ENCODE results near the gene KCNJ12.

The KCNJ12 gene

DNA sequence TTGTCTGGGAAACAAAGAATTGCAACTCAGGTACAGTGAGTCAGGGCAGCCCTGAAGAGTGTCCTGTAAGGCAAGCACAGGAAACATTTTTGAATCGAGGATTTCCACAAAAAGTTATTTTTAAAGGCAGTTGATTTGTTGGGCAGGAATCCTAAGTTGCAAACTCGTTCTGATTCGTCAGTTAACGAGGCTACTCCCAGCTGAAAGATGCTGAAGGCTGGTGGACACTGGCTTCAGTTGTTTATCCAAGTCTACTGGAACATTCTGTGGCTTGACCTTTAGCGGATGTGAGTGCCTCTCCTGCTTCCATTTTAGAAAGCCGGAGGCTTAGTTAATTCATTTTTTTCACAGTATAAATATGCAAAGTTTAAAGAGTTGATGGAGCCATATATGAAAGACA, 84.2 kb downstream of the KCNJ12 start:
- H3K27ac ChIP-seq (ENCODE audit: low read depth, low read length), result no peak overlapping the region
- no peaks in the 10 kb centered on the region for H3K9me3 ChIP-seq (ENCODE audit: control insufficient read depth in 1 of 2, low read length in 2 of 2)
- no peak overlapping the region for H3K9ac ChIP-seq (ENCODE audit: low read depth in 1 of 2, low read length in 2 of 2)
- H3K4me1 ChIP-seq (ENCODE audit: control insufficient read depth in 1 of 2, insufficient read depth in 2 of 2, low read length in 2 of 2), result no peaks in the 10 kb centered on the region
- H3K27me3 ChIP-seq (ENCODE audit: control insufficient read depth in 1 of 2, insufficient read depth in 2 of 2, low read length in 2 of 2), result no peaks in the 10 kb centered on the region
- H3K36me3 ChIP-seq (ENCODE audit: control insufficient read depth in 1 of 2, insufficient read depth in 2 of 2, low read length in 2 of 2), result no peaks in the 10 kb centered on the region
- no peak overlapping the region for H3K4me3 ChIP-seq (ENCODE audit: low read depth in 1 of 2, low read length in 2 of 2)

DNA sequence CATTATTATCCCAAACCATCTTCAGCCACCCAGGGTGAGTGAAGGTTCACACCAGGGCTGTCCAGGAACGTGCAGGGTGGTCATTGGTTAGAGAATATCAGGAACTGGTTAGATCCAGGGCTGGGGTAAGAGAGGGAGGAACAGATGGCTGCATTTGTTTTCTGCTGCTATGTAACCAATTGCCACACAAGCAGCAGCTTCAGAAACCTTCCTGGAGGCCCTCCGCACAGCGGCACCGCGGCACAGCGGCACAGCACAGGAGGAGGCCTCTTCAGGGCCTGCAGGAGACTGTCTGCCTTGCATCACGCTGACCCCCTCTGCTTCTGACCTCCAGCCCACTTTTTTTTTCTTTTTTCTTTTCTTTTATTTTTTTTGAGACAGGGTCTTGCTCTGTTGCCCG, 86.1 kb downstream of the KCNJ12 start:
- Histone ChIP-seq H3K27ac (ENCODE audit: low read depth, low read length) (no peak overlapping the region), H3K9ac (ENCODE audit: low read depth in 1 of 2, low read length in 2 of 2) (no peak overlapping the region), H3K4me1 (ENCODE audit: control insufficient read depth in 1 of 2, insufficient read depth in 2 of 2, low read length in 2 of 2) (no peaks in the 10 kb centered on the region), H3K27me3 (ENCODE audit: control insufficient read depth in 1 of 2, insufficient read depth in 2 of 2, low read length in 2 of 2) (no peaks in the 10 kb centered on the region), H3K4me3 (ENCODE audit: low read depth in 1 of 2, low read length in 2 of 2) (no peak overlapping the region), H3K36me3 (ENCODE audit: control insufficient read depth in 1 of 2, insufficient read depth in 2 of 2, low read length in 2 of 2) (no peaks in the 10 kb centered on the region), H3K9me3 (ENCODE audit: control insufficient read depth in 1 of 2, low read length in 2 of 2) (no peaks in the 10 kb centered on the region)

DNA sequence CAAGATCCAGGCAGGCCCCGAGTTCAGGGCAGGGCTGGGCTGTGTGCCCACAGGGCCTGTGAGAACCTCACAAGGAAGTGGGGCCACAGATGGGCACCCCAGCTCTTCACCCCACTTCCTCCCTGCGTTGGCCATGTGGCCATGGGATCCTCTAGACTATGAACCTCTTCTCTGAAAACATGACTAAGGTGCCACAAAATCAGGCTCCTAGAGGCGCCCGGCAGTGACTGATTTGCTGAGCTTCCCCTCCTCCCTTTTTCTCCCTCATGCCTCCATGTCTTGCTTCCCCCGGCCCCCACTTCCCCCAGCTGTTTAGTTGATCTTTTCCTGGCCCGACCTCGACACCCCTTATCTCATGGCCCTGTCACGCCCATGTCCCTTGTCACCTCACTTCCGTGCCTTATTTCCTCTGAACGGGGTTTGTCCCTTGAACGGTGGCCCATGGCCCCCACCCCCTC, 87.1 kb downstream of the KCNJ12 start:
- no peak overlapping the region for H3K4me3 ChIP-seq (ENCODE audit: low read depth in 1 of 2, low read length in 2 of 2)
- no peak overlapping the region for H3K27ac ChIP-seq (ENCODE audit: low read depth, low read length)
- H3K4me1 ChIP-seq (ENCODE audit: control insufficient read depth in 1 of 2, insufficient read depth in 2 of 2, low read length in 2 of 2), result no peaks in the 10 kb centered on the region
- H3K36me3 ChIP-seq (ENCODE audit: control insufficient read depth in 1 of 2, insufficient read depth in 2 of 2, low read length in 2 of 2), result no peaks in the 10 kb centered on the region
- H3K9me3 ChIP-seq (ENCODE audit: control insufficient read depth in 1 of 2, low read length in 2 of 2), result no peaks in the 10 kb centered on the region
- no peaks in the 10 kb centered on the region for H3K27me3 ChIP-seq (ENCODE audit: control insufficient read depth in 1 of 2, insufficient read depth in 2 of 2, low read length in 2 of 2)
- no peak overlapping the region for H3K9ac ChIP-seq (ENCODE audit: low read depth in 1 of 2, low read length in 2 of 2)

DNA sequence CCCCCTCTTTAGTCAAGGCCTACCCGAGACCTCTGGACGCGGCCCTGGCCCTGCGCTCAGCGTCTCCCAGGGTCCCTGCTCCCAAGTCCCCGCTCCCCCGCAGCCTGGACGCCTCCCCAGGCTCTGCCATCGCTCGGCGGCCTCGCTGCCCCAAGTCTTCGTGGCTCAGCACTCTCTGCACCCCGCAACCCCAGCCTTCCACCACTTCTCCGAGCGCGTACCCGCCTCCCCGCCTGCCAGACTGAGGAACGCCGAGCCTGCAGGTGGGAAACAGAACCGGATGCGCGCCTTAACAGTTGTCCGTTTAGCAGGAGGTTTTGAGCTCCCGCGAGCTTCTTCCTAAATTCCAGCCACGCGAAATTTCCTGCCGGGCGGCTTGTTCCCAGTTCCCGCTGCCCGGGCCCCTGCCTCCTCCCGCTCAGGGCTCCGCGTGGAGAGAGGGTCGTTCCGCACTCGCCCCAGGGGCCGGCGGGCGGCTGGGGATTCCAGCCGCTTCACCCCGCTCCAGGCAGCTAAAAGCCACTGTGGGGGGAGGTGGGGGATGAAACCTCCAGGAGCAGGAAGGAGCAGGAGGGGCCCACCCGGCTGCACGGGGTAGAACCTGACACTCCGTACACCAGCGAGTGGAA, 87.7 kb downstream of the KCNJ12 start:
- Histone ChIP-seq H3K27ac (ENCODE audit: low read depth, low read length) (no peak overlapping the region), H3K27me3 (ENCODE audit: control insufficient read depth in 1 of 2, insufficient read depth in 2 of 2, low read length in 2 of 2) (no peaks in the 10 kb centered on the region), H3K36me3 (ENCODE audit: control insufficient read depth in 1 of 2, insufficient read depth in 2 of 2, low read length in 2 of 2) (no peaks in the 10 kb centered on the region), H3K4me3 (ENCODE audit: low read depth in 1 of 2, low read length in 2 of 2) (no peak overlapping the region), H3K9me3 (ENCODE audit: control insufficient read depth in 1 of 2, low read length in 2 of 2) (no peaks in the 10 kb centered on the region), H3K9ac (ENCODE audit: low read depth in 1 of 2, low read length in 2 of 2) (no peak overlapping the region), H3K4me1 (ENCODE audit: control insufficient read depth in 1 of 2, insufficient read depth in 2 of 2, low read length in 2 of 2) (no peaks in the 10 kb centered on the region)

DNA sequence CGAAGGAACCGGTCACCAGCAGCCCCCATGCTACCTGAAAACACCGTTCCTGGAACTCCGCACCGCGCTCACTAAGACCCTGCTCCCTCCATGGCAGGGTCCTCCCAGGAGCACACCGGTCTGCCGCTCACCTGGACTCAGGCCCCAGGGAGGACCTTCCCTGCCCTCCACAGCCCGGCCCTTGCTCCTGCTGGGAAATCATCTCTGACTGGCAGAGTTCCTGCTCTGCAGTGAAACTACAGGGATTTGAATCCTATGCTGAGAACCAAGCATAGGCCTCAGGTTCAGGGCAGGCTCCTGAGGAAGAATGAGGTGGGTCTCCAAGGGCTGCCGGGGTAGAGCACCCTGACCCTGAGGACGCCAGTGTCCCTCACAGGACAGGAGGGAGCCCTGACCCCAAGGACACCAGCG, 88.5 kb downstream of the KCNJ12 start:
- Histone ChIP-seq H3K9ac (ENCODE audit: low read depth in 1 of 2, low read length in 2 of 2) (no peak overlapping the region), H3K27me3 (ENCODE audit: control insufficient read depth in 1 of 2, insufficient read depth in 2 of 2, low read length in 2 of 2) (no peaks in the 10 kb centered on the region), H3K36me3 (ENCODE audit: control insufficient read depth in 1 of 2, insufficient read depth in 2 of 2, low read length in 2 of 2) (no peaks in the 10 kb centered on the region), H3K9me3 (ENCODE audit: control insufficient read depth in 1 of 2, low read length in 2 of 2) (no peaks in the 10 kb centered on the region), H3K4me1 (ENCODE audit: control insufficient read depth in 1 of 2, insufficient read depth in 2 of 2, low read length in 2 of 2) (no peaks in the 10 kb centered on the region), H3K4me3 (ENCODE audit: low read depth in 1 of 2, low read length in 2 of 2) (no peak overlapping the region), H3K27ac (ENCODE audit: low read depth, low read length) (no peak overlapping the region)

DNA sequence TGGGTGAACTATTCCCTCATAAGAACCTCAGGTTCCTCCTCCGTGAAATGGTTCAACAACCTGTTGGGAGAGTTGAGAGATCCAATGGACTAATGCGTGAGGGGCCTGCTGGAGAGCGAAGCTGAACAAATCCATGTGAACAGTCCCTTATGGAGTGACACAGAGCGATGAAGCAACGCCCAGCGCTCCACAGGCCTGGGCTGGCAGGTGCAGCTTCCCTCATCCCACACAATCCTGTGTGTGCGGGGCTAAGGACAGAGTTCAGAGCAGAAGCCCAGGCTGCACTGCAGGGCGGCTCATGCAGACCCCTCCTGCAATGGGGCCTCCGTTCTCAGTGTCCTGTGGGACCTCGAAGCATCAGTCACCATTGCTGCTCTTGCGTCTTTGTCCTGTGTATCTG, 90.4 kb downstream of the KCNJ12 start:
- Histone ChIP-seq H3K9me3 (ENCODE audit: control insufficient read depth in 1 of 2, low read length in 2 of 2) (no peaks in the 10 kb centered on the region), H3K36me3 (ENCODE audit: control insufficient read depth in 1 of 2, insufficient read depth in 2 of 2, low read length in 2 of 2) (no peaks in the 10 kb centered on the region), H3K27me3 (ENCODE audit: control insufficient read depth in 1 of 2, insufficient read depth in 2 of 2, low read length in 2 of 2) (no peaks in the 10 kb centered on the region), H3K27ac (ENCODE audit: low read depth, low read length) (no peak overlapping the region), H3K9ac (ENCODE audit: low read depth in 1 of 2, low read length in 2 of 2) (no peak overlapping the region), H3K4me3 (ENCODE audit: low read depth in 1 of 2, low read length in 2 of 2) (no peak overlapping the region), H3K4me1 (ENCODE audit: control insufficient read depth in 1 of 2, insufficient read depth in 2 of 2, low read length in 2 of 2) (no peaks in the 10 kb centered on the region)

DNA sequence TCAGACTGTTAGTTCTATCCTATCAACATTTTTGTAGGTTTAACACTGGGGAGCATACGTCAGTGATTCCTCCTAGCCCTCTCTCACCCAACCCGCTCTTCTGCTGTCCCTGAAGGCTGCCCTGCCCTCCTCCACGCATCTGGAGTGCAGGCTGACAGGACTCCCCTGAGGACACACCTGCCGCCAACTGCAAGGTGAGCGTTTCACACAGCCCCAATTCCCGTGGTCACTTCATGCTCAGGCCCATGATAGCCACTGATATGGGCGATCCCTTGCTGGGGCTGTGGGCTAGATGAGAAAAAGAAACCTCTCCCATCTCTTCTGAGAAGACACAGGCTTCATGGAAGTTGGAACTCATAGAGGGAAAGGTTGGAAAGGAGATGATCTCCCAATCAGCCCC, 91.0 kb downstream of the KCNJ12 start:
- Histone ChIP-seq H3K27ac (ENCODE audit: low read depth, low read length) (no peak overlapping the region), H3K9me3 (ENCODE audit: control insufficient read depth in 1 of 2, low read length in 2 of 2) (no peaks in the 10 kb centered on the region), H3K9ac (ENCODE audit: low read depth in 1 of 2, low read length in 2 of 2) (no peak overlapping the region), H3K36me3 (ENCODE audit: control insufficient read depth in 1 of 2, insufficient read depth in 2 of 2, low read length in 2 of 2) (no peaks in the 10 kb centered on the region), H3K27me3 (ENCODE audit: control insufficient read depth in 1 of 2, insufficient read depth in 2 of 2, low read length in 2 of 2) (no peaks in the 10 kb centered on the region), H3K4me3 (ENCODE audit: low read depth in 1 of 2, low read length in 2 of 2) (no peak overlapping the region), H3K4me1 (ENCODE audit: control insufficient read depth in 1 of 2, insufficient read depth in 2 of 2, low read length in 2 of 2) (no peaks in the 10 kb centered on the region)

DNA sequence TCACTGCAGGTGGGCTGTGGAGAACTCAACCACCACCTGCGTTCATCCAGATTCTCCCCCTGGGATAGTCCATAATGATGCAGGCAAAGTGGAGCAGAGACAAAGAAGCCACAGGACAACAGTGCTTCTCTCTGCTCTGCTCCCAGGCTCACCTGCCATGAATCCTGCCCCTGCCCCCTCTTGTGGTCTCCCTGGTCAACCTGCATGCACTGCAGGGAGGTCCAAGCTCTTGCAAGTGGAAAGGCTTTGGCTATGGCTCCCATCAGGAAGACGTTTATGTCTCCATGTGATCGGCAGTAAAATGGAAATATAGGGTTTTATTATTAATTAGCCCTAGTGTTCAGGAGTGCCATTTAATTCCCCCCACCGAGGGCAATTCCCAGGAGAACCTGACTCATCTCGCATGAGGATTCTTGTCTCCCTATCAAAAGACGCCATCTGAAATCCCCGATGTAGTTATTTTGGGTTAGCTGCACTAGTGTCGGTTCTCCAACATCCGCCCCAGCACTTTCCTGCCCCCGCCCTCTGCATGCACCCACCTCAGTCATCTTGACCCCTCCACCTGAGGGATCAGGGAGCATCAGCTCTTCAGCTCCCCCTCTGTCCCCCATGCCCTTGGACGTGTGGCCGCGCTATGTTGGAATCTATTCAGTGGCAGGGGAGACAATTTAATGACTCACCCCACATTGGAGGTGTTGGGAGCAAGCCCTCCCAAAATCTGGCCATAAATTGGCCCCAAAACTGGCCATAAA, 91.8 kb downstream of the KCNJ12 start:
- Histone ChIP-seq H3K4me1 (ENCODE audit: control insufficient read depth in 1 of 2, insufficient read depth in 2 of 2, low read length in 2 of 2) (no peaks in the 10 kb centered on the region), H3K27ac (ENCODE audit: low read depth, low read length) (no peak overlapping the region), H3K4me3 (ENCODE audit: low read depth in 1 of 2, low read length in 2 of 2) (no peak overlapping the region), H3K36me3 (ENCODE audit: control insufficient read depth in 1 of 2, insufficient read depth in 2 of 2, low read length in 2 of 2) (no peaks in the 10 kb centered on the region), H3K9ac (ENCODE audit: low read depth in 1 of 2, low read length in 2 of 2) (no peak overlapping the region), H3K9me3 (ENCODE audit: control insufficient read depth in 1 of 2, low read length in 2 of 2) (no peaks in the 10 kb centered on the region), H3K27me3 (ENCODE audit: control insufficient read depth in 1 of 2, insufficient read depth in 2 of 2, low read length in 2 of 2) (no peaks in the 10 kb centered on the region)

All from duodenal mucosa (tissue), 2 donors.